GM18867 (cell line): ENCODE results near the gene EFCAB6.

Experiments used
- ATAC-seq: cut with Tn5 transposase; IDR thresholded peaks from one replicate; pipeline ENCODE4 v1.9.1; 2021; ENCODE audit warnings: mild to moderate bottlenecking, moderate library complexity; ENCODE audit not compliant: unreplicated experiment

EFCAB6 gene

GRCh38 chr22:43592476-43592875 lies 219.6 kb downstream of the EFCAB6 start:
- ATAC-seq: no peak

- no peak for ATAC-seq
Measured at GRCh38 chr22:43591380-43591779, 220.7 kb downstream of the EFCAB6 start.

- no peak for ATAC-seq
Measured at GRCh38 chr22:43587574-43587973, 224.5 kb downstream of the EFCAB6 start.

GRCh38 chr22:43583501-43583900 lies 228.6 kb downstream of the EFCAB6 start:
- no peak for ATAC-seq

GRCh38 chr22:43582394-43582793 lies 229.7 kb downstream of the EFCAB6 start:
- no peak for ATAC-seq

GRCh38 chr22:43580271-43580750 lies 231.8 kb downstream of the EFCAB6 start:
- no peak for ATAC-seq

- no peak for ATAC-seq
Measured at GRCh38 chr22:43574738-43575137, 237.4 kb downstream of the EFCAB6 start.

- no peak for ATAC-seq
Measured at GRCh38 chr22:43572710-43573109, 239.4 kb downstream of the EFCAB6 start.

- no peak for ATAC-seq
Measured at GRCh38 chr22:43571181-43571580, 240.9 kb downstream of the EFCAB6 start.

GRCh38 chr22:43570531-43571165 lies 241.5 kb downstream of the EFCAB6 start:
- ATAC-seq: no peak

GRCh38 chr22:43569111-43569510 lies 243.0 kb downstream of the EFCAB6 start:
- no peak for ATAC-seq

- no peak for ATAC-seq
Measured at GRCh38 chr22:43567691-43568324, 244.3 kb downstream of the EFCAB6 start.

GRCh38 chr22:43566561-43567332 lies 245.4 kb downstream of the EFCAB6 start:
- no peak for ATAC-seq

- no peak for ATAC-seq
Measured at GRCh38 chr22:43566021-43566420, 246.1 kb downstream of the EFCAB6 start.

GRCh38 chr22:43564859-43565258 lies 247.2 kb downstream of the EFCAB6 start:
- ATAC-seq: no peak

GRCh38 chr22:43563571-43563970 lies 248.5 kb downstream of the EFCAB6 start:
- no peak for ATAC-seq

- ATAC-seq: no peak
Measured at GRCh38 chr22:43562843-43563242, 249.3 kb downstream of the EFCAB6 start.

- ATAC-seq: no peak
Measured at GRCh38 chr22:43561415-43562178, 250.5 kb downstream of the EFCAB6 start.

GRCh38 chr22:43560651-43561050 lies 251.5 kb downstream of the EFCAB6 start:
- no peak for ATAC-seq

GRCh38 chr22:43555561-43556515 lies 256.3 kb downstream of the EFCAB6 start:
- no peak for ATAC-seq
